H9 (cell line): ENCODE data around the gene STARD3NL. TPM values are rescaled to one million over a fixed set of nuclear protein-coding genes. Genes with fewer than 3 reads are reported as not detected.
A peak's percentile ranks its signal among the peaks of the same experiment; 100 is the strongest.

Experiments
- DNase-seq: peaks from one replicate; pipeline ENCODE4 v3.0.0-alpha.2; 2017
- H2AFZ ChIP-seq: one replicate; pipeline ENCODE4 v1.6.1; 2013; ENCODE audit warnings: mild to moderate bottlenecking, low read length, control low read depth, moderate library complexity
- H2AK5ac ChIP-seq: 2 replicates; pipeline ENCODE4 v1.6.1; 2013; ENCODE audit warnings: low read length, control low read depth, mixed read lengths; ENCODE audit not compliant: insufficient read length
- H2BK120ac ChIP-seq: one replicate; pipeline ENCODE4 v1.6.1; 2013; ENCODE audit warnings: low read depth, mild to moderate bottlenecking, low read length, control low read depth, inconsistent platforms; ENCODE audit not compliant: poor library complexity, severe bottlenecking
- H2BK12ac ChIP-seq: 2 replicates; pipeline ENCODE4 v1.6.1; 2013; ENCODE audit warnings: low read length, control low read depth, mixed read lengths, low read depth; ENCODE audit not compliant: insufficient read length
- H2BK15ac ChIP-seq: 2 replicates; pipeline ENCODE4 v1.6.1; 2013; ENCODE audit warnings: low read depth, low read length, control low read depth
- H2BK20ac ChIP-seq: one replicate; pipeline ENCODE4 v1.6.1; 2013; ENCODE audit warnings: low read depth, mild to moderate bottlenecking, low read length, control low read depth, inconsistent platforms; ENCODE audit not compliant: poor library complexity, severe bottlenecking
- H2BK5ac ChIP-seq: 2 replicates; pipeline ENCODE4 v1.6.1; 2013; ENCODE audit warnings: low read length, control low read depth, mixed read lengths; ENCODE audit not compliant: insufficient read length
- H3K14ac ChIP-seq: 2 replicates; pipeline ENCODE4 v1.6.1; 2013; ENCODE audit warnings: low read length, control low read depth; ENCODE audit not compliant: insufficient read depth
- H3K18ac ChIP-seq: 2 replicates; pipeline ENCODE4 v1.6.1; 2013; ENCODE audit warnings: low read depth, mild to moderate bottlenecking, mixed read lengths, low read length, control low read depth; ENCODE audit not compliant: insufficient read length
- H3K23ac ChIP-seq: 2 replicates; pipeline ENCODE4 v1.6.1; 2013; ENCODE audit warnings: low read length, control low read depth, mixed read lengths, low read depth; ENCODE audit not compliant: insufficient read length
- H3K23me2 ChIP-seq: 2 replicates; pipeline ENCODE4 v1.6.1; 2013; ENCODE audit warnings: low read depth, mild to moderate bottlenecking, mixed read lengths, low read length, control low read depth; ENCODE audit not compliant: insufficient read length, poor library complexity, severe bottlenecking
- H3K27ac ChIP-seq: 2 replicates; pipeline ENCODE4 v1.5.1; 2013; ENCODE audit warnings: low read length, control low read depth, mixed read lengths, low read depth; ENCODE audit not compliant: insufficient read length
- H3K27me3 ChIP-seq: 2 replicates; pipeline ENCODE4 v1.6.1; 2013; ENCODE audit warnings: low read length, control low read depth, inconsistent platforms; ENCODE audit not compliant: insufficient read depth
- H3K4ac ChIP-seq: 2 replicates; pipeline ENCODE4 v1.6.1; 2013; ENCODE audit warnings: low read depth, mild to moderate bottlenecking, control low read depth, inconsistent platforms, low read length, moderate library complexity
- H3K4me1 ChIP-seq: 2 replicates; pipeline ENCODE4 v1.6.1; 2013; ENCODE audit warnings: low read length, control low read depth, inconsistent platforms; ENCODE audit not compliant: insufficient read depth
- H3K4me2 ChIP-seq: 2 replicates; pipeline ENCODE4 v1.6.1; 2013; ENCODE audit warnings: low read length, control low read depth, mixed read lengths; ENCODE audit not compliant: insufficient read length, insufficient read depth
- H3K56ac ChIP-seq: 2 replicates; pipeline ENCODE4 v1.6.1; 2013; ENCODE audit warnings: low read depth, mild to moderate bottlenecking, mixed read lengths, low read length, control low read depth; ENCODE audit not compliant: insufficient read length
- H3K79me1 ChIP-seq: 2 replicates; pipeline ENCODE4 v1.6.1; 2013; ENCODE audit warnings: low read depth, mild to moderate bottlenecking, moderate library complexity, low read length, control low read depth, inconsistent platforms; ENCODE audit not compliant: insufficient read depth, poor library complexity, severe bottlenecking
- H3K79me2 ChIP-seq: 2 replicates; pipeline ENCODE4 v1.6.1; 2013; ENCODE audit warnings: low read length, control low read depth, inconsistent platforms; ENCODE audit not compliant: insufficient read depth
- H3K9ac ChIP-seq: 2 replicates; pipeline ENCODE4 v1.6.1; 2013; ENCODE audit warnings: low read length, control low read depth, mixed read lengths; ENCODE audit not compliant: insufficient read length; ENCODE audit errors: extremely low read depth
- H3K9me3 ChIP-seq: one replicate; pipeline ENCODE4 v1.6.1; 2013; ENCODE audit warnings: low read depth, low read length, inconsistent platforms; ENCODE audit not compliant: control insufficient read depth
- H3T11ph ChIP-seq: one replicate; pipeline ENCODE4 v1.6.1; 2013; ENCODE audit warnings: mild to moderate bottlenecking, low read length, control low read depth, inconsistent platforms
- H4K20me1 ChIP-seq: one replicate; pipeline ENCODE4 v1.6.1; 2013; ENCODE audit not compliant: control insufficient read depth, insufficient read length, insufficient read depth
- H4K5ac ChIP-seq: 2 replicates; pipeline ENCODE4 v1.6.1; 2013; ENCODE audit warnings: low read depth, mild to moderate bottlenecking, mixed read lengths, low read length, control low read depth; ENCODE audit not compliant: insufficient read length
- H4K8ac ChIP-seq: replicated peaks from 2 replicates; pipeline ENCODE4 v1.6.1; 2013; ENCODE audit warnings: low read length, control low read depth, mixed read lengths, low read depth; ENCODE audit not compliant: insufficient read length
- H4K91ac ChIP-seq: 2 replicates; pipeline ENCODE4 v1.6.1; 2013; ENCODE audit warnings: low read depth, mild to moderate bottlenecking, moderate library complexity, mixed read lengths, low read length, control low read depth; ENCODE audit not compliant: insufficient read length
- H3K27ac Mint-ChIP-seq, 3 experiments: 2 replicates in 2 of 3; 3 replicates in 1 of 3; pipeline ENCODE4 v1.8.0; 2020 to 2021; ENCODE audit warnings: mixed read lengths in 3 of 3, mild to moderate bottlenecking in 1 of 3, moderate library complexity in 1 of 3
- H3K27me3 Mint-ChIP-seq: 2 replicates; pipeline ENCODE4 v1.8.0; 2021; ENCODE audit warnings: low read depth, mild to moderate bottlenecking, moderate library complexity, mixed read lengths
- H3K36me3 Mint-ChIP-seq, 3 experiments: 2 replicates in 2 of 3; 3 replicates in 1 of 3; pipeline ENCODE4 v1.8.0; 2020 to 2021; ENCODE audit warnings: low read depth in 3 of 3, mixed read lengths in 3 of 3; ENCODE audit not compliant: insufficient read depth in 1 of 3
- H3K4me1 Mint-ChIP-seq, 2 experiments: 2 replicates each; pipeline ENCODE4 v1.8.0; 2020; ENCODE audit warnings: mixed read lengths in 2 of 2
- H3K4me3 Mint-ChIP-seq, 2 experiments: 2 replicates in 1 of 2; 3 replicates in 1 of 2; pipeline ENCODE4 v1.8.0; 2020 to 2021; ENCODE audit warnings: mild to moderate bottlenecking in 2 of 2, mixed read lengths in 2 of 2, moderate library complexity in 1 of 2
- H3K9me3 Mint-ChIP-seq, 2 experiments: 2 replicates in 1 of 2; 3 replicates in 1 of 2; pipeline ENCODE4 v1.8.0; 2020; ENCODE audit warnings: mild to moderate bottlenecking in 2 of 2, mixed read lengths in 2 of 2, moderate library complexity in 1 of 2
- WGBS: extraction: QIAGEN DNeasy Blood & Tissue Kit; methylation state at CpG from one replicate; pipeline ENCODE4 v1.1.7; 2013; ENCODE audit warnings: missing lambda C conversion rate, low lambda C conversion rate, mixed read lengths; ENCODE audit not compliant: insufficient read length; ENCODE audit errors: extremely low coverage; 5-methylcytosine and 5-hydroxymethylcytosine counted together
- total RNA-seq: library from RNA; stranded (reverse); gene quantifications from 2 replicates; pipeline ENCODE4 v1.2.1, GENCODE V29; 2021
- TF ChIP-seq, protein P1 (sequence below): fragments of 200-600 bp; sonication (generic); conservative IDR thresholded peaks from 3 replicates; pipeline ENCODE4 v1.8.0; 2021; ENCODE audit warnings: antibody characterized with exemption, mild to moderate bottlenecking

The STARD3NL gene
- total RNA-seq, 1 experiment from 2014 or later: 36.5 TPM

GRCh38 chr7:38217672-38218071 lies 39.6 kb downstream of the STARD3NL start:
- Histone ChIP-seq H3K27me3 (no peaks in the 10 kb centered on the region), H2AFZ (no peak overlapping the region), H2BK120ac (no peak overlapping the region), H4K20me1 (no peaks in the 10 kb centered on the region), H4K91ac (no peak overlapping the region), H3K79me1 (no peaks in the 10 kb centered on the region), H2BK20ac (no peak overlapping the region), H2BK5ac (no peak overlapping the region), H3K79me2 (no peaks in the 10 kb centered on the region), H2BK15ac (no peak overlapping the region), H2BK12ac (no peak overlapping the region), H4K5ac (no peak overlapping the region), H4K8ac (no peak overlapping the region), H3K4ac (no peak overlapping the region), H3K23me2 (no peaks in the 10 kb centered on the region), H2AK5ac (no peak overlapping the region), H3K4me1 (peaks cover 2% of the 10 kb centered on the region; the same call in 1 of the 2 replicates), H3T11ph (no peak overlapping the region), H3K56ac (no peak overlapping the region), H3K14ac (no peak overlapping the region), H3K9me3 (no peaks in the 10 kb centered on the region), H3K27ac (no peak overlapping the region), H3K18ac (no peak overlapping the region), H3K23ac (no peak overlapping the region), H3K4me2 (no peak overlapping the region), H3K9ac (no peak overlapping the region)
- H3K36me3 Mint-ChIP-seq: peaks cover 9 to 34% (median 33%) of the 10 kb centered on the region in 3 experiments; a peak in 5 of 7 replicates
- no peaks in the 10 kb centered on the region for H3K9me3 Mint-ChIP-seq
- no peak for DNase-seq
- H3K27me3 Mint-ChIP-seq: no peaks in the 10 kb centered on the region
- WGBS: no CpG with 5 or more reads among the region's 2 CpGs
- no peak overlapping the region for H3K4me3 Mint-ChIP-seq
- TF ChIP-seq, protein P1, sequence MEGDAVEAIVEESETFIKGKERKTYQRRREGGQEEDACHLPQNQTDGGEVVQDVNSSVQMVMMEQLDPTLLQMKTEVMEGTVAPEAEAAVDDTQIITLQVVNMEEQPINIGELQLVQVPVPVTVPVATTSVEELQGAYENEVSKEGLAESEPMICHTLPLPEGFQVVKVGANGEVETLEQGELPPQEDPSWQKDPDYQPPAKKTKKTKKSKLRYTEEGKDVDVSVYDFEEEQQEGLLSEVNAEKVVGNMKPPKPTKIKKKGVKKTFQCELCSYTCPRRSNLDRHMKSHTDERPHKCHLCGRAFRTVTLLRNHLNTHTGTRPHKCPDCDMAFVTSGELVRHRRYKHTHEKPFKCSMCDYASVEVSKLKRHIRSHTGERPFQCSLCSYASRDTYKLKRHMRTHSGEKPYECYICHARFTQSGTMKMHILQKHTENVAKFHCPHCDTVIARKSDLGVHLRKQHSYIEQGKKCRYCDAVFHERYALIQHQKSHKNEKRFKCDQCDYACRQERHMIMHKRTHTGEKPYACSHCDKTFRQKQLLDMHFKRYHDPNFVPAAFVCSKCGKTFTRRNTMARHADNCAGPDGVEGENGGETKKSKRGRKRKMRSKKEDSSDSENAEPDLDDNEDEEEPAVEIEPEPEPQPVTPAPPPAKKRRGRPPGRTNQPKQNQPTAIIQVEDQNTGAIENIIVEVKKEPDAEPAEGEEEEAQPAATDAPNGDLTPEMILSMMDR: no peak
- peaks cover 19 to 22% of the 10 kb centered on the region in 2 experiments for H3K4me1 Mint-ChIP-seq
- H3K27ac Mint-ChIP-seq: peak overlapping the region in 1 of 3 experiments; percentile 53; a peak in 3 of 7 replicates
